OCI-LY1 (cell line): ENCODE data around the gene SERPINA3.

Source experiments
- EZH2 ChIP-seq: fragments of 200-600 bp; sonication (generic), shearing (Covaris generic); IDR thresholded peaks from 2 replicates; pipeline ENCODE4 v1.8.0; 2017; ENCODE audit warnings: borderline replicate concordance, mixed run types, mild to moderate bottlenecking, antibody characterized with exemption, low read length, moderate library complexity, mixed read lengths
- TF ChIP-seq, protein P1 (sequence below): fragments of 200-600 bp; sonication (generic), shearing (Covaris generic); IDR thresholded peaks from 2 replicates; pipeline ENCODE4 v1.5.1; 2017; ENCODE audit warnings: mild to moderate bottlenecking, antibody characterized with exemption, low read length, moderate library complexity, mixed read lengths

DNA sequence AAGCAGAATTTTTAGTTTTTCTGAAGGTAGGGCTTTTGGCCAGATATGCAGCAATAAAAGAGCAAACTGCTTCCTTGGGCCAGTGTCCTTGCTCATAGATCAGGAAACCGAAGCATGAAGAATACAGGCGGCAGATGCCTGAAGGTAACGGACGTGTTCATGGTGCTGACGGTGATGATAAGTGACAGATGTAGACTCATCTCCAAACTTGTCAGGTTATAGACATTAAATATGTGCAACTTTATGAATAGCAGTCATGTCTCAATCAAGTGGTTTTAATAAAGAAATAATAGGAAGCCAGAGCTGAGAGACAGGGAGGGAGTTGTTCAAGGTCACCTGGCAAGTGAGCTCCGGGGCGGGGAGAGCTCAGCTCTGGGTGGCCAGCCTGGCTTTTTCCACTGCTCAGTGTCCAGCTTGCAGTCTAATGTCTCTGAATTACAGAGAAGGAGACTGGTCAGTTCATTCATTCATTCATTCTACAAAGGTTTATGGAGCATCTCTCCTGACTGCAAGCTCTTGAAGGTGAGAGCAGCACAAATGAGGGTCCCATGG lies 29.9 kb upstream of the SERPINA3 start:
- TF ChIP-seq EZH2: no peak
- TF ChIP-seq, protein P1, sequence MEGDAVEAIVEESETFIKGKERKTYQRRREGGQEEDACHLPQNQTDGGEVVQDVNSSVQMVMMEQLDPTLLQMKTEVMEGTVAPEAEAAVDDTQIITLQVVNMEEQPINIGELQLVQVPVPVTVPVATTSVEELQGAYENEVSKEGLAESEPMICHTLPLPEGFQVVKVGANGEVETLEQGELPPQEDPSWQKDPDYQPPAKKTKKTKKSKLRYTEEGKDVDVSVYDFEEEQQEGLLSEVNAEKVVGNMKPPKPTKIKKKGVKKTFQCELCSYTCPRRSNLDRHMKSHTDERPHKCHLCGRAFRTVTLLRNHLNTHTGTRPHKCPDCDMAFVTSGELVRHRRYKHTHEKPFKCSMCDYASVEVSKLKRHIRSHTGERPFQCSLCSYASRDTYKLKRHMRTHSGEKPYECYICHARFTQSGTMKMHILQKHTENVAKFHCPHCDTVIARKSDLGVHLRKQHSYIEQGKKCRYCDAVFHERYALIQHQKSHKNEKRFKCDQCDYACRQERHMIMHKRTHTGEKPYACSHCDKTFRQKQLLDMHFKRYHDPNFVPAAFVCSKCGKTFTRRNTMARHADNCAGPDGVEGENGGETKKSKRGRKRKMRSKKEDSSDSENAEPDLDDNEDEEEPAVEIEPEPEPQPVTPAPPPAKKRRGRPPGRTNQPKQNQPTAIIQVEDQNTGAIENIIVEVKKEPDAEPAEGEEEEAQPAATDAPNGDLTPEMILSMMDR: no peak
